ENCODE measurements around the gene ATG2A.

ATG2A gene

DNA sequence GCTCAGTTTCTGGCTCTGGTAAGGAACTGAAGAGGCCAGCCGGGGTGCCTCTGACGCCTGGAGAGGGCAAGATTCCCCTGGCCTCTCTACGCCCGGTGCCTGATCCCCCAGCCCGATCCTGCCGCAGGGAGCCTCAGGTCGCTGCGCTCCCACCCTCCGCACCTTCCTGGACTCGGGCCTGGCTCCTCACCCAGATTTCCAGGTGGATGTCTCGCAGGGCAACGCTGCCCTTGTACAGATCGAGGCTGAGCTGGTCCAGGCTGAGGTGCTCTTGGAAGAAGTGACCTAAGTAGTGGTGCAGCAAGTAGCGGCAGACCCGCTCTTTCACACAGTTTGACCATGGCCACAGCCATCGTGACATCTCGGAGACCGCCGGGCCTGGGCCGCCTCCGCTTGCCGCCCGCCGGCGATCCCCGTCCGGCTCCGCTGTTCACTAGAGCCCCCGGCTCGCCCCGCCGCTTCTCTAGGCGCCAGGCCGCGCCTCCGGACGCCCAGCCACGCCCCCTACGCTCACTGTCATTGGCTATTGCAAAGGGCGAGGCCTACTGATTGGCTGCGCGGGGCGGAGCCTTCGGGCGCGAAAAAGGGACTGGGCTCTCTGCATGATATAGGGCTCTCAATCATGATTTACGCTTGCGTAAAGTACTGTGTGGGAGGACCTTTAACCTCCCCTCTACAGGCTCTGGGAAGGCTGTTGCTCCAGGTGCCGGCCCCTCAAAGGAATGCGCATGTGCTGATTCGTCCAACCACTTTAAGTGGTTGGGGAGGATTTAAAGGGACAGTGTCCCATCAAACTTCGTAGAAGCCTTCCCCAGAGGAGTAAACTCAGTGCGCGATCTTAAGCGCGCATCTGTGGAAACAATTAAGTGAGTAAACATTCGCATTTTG lies at the start of gene ATG2A:
ATG2A (minus strand) TSS at position 435 of the 888 bp plus-strand sequence; CDS start at position 361, 74 bp downstream.
- DNase-seq, result peak; percentile 97

DNA sequence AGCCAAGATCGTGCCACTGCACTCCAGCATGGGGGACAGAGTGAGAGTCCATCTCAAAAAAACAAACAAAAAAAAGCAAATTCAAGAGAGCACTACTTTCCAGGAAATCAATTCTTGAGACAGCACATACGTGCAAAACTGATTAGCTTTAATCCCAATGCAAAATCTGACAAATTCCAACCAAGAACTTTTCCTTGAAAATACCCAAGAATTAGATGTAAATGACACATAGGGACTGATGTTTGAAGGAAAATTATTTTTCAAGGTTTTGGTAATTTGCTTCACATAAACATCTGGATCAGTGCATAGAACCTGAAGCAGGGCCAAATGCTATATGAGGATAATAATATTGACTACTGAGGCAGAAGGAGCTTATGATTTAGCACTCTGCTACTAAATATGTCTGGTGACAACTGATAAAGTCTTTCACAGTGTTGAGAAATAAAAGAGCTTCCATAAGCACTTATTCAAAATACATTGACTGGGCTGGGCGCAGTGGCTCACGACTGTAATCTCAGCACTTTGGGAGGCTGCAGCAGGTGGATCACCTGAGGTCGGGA lies 46.1 kb upstream of the ATG2A start:
- no peak for DNase-seq

DNA sequence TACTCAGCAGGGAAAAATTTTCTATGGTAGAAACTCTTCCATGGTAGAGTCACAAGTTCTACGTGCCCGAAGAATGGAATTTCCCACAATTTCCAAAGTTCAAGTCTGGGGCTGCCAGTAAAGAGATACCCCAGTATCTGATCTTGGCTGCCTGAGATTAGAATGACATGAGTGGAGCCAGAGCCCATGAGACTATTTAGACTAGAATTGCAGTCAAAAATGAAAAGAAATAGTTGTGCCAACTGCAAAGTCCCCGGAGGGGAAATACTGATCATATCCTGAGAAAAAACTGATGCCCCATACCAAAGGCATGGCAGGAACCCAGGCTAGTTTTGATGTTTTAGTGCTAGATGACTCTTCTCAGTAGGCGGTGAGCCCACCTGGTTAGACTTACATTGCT lies 43.7 kb upstream of the ATG2A start:
- no peak for DNase-seq

DNA sequence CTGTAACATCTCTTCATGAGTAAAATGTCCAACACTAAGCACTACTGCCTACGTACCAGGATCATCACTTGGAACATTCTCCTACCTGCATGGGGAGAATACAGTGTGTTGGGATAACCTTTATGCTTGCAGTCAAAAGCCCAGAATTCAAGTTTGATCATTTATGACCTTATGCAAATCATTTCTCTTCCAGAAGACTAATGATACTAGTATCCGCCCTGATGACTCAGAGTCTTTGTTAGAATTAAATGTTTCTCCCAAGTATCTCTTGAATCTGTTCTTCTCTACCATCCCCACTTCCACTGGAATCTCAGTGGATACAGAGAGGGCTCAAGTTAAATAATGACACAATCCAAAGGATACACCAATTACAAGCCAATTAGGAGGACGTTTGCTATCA lies 42.5 kb upstream of the ATG2A start:
- no peak for DNase-seq

DNA sequence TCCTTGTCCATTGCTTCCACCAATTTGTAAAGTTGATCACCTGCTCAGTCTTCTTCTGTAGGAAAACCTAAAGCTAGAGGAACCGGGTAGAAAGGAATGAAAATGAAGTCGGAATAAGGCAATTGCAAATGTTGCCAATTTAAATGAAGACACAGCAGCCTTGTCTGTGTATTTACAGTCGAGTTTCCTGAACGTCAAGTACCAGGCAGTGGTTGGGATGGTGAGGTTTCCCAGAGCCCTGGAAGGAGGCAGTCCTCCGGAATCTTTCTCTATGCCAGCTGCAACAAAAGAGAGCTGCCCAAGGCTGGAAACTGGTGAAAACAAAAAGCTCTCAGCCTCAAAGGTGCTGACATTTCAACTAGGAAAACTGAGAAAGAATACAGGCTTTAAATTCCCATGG lies 37.2 kb upstream of the ATG2A start:
- no peak for DNase-seq

DNA sequence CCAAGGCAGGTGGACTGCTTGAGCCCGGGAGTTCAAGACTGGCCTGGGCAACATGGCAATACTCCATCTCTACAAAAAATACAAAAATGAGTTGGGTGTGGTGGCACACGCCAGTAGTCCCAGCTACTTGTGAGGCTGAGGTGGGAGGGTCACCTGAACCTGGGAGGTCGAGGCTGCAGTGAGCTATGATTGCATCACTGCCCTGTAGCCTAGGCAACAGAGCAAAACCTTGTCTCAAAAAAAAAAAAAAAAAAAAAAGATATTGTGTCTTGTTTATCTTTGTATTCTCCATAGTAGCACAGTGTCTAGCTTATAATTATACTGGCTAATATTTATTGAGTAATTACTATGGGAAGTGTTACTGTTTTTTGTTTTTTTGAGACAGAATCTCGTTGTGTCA lies 34.5 kb upstream of the ATG2A start:
- no peak for DNase-seq

DNA sequence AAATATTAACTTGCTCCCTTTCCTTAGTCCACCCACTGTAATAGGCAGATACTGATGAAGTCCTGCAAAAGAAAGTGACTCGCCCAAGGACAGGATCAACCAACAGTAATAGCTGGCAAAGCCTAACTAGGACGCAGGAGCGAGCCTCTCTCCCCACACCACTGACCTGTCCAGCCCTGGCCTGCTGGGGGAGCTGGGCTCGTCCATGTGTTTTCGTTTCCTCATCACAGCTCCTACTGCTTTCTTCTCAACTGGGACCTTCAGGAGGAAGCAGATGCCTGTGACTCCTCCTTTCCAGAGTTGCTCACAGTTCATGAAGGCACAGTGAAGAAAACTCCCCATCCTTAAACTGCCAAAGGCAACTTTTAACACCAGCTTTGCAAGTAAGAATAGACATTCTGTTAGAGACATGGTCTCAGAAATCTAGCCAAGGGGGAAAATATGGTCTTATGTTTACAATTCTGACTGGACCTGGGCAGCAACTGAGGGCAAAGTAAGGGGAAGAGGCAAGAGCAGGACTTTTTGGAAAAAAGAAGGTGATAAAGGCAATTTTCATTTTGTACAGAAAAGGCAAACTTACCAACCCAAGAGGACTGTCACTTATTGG lies 30.3 kb upstream of the ATG2A start:
- no peak for DNase-seq

DNA sequence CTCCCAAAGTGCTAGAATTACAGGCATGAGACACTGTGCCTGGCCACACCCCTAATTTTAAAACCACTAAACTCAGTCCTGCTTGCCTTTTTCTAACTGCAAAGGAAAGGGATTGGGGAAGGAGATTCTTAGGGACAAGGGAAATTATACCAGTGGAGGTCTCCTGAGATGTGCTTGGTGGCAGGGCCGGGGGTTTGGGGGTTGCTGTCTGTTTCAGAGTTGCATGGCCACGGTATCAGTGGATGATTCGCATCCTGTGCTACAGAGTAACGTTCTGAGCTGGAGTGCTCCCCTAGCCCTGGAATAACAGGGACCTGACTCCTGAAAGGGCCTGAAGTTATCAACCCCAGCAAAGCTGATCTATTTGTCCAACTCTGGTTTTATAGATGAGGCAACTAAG lies 19.5 kb upstream of the ATG2A start:
- DNase-seq, result no peak

DNA sequence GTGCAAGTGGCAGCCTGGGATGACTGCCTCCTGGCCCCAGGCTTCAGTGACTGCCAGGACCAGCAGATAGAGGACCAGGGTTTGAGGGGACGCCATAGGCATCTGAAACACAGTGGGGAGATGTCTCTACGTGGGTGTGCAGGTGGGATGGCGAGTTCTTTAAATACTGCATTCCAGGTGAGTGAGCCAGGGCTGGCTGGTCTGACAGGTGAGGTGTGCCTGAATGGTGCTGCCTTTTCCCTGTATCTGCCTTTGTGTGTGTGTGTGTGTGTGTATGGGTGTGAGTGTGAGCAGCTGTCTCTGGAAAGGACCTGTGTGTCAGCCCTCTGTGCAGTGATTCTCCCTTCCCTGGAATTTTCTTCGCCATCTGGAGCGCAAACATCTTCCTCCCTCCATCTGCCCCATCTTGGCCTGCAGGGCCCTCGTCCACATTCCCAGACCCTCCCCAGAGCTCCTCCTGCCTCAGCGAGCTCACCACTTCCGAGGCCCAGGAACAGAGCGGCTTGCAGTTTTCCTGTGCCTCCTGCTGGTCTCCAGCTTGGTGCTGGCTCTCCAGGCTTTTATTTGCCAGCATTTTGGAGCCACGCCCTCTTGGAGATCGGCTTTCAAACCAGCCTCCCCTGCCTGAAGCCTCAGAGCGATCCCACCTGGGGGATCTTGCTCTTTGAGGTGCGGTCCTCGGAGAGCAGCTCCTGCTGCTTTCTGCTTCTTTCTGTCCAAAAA lies 18.5 kb upstream of the ATG2A start, which contains the start of gene GPHA2:
GPHA2 (minus strand) TSS at position 535 of the 723 bp plus-strand sequence; CDS start at position 102, 433 bp downstream.
- DNase-seq, result no peak

DNA sequence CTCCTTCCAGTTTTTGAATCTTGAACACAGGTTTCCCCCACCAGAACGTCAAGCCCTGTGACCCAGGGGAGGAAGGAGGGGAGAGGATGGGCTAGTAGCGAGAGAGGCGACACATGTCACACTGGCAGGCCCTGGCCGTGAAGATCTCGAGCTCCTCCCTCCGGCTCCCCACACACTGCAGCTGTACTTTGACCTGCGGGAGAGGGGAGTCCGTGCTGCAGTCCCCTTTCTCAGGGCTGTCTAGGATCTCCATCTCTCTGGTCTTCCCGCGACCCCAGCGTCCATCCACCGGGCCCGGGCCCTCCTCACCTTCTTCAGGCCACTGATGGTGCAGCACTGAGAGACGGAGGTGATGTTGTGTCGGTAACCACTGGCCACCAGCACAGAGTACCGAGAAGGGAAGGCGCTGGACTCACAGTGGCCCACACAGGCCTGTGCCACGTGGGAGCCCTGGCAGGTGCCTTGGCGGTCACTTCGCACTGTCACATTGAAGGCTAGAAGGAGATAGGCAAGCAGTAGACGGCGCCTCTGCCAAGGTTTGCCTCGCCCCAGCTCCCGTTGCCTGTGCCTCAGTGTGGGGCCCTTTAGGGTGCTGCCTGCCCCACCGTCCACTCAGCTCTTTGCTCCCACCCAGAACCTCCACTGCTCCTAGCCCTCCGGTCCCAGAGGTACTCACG lies 17.8 kb upstream of the ATG2A start:
- no peak for DNase-seq

DNA sequence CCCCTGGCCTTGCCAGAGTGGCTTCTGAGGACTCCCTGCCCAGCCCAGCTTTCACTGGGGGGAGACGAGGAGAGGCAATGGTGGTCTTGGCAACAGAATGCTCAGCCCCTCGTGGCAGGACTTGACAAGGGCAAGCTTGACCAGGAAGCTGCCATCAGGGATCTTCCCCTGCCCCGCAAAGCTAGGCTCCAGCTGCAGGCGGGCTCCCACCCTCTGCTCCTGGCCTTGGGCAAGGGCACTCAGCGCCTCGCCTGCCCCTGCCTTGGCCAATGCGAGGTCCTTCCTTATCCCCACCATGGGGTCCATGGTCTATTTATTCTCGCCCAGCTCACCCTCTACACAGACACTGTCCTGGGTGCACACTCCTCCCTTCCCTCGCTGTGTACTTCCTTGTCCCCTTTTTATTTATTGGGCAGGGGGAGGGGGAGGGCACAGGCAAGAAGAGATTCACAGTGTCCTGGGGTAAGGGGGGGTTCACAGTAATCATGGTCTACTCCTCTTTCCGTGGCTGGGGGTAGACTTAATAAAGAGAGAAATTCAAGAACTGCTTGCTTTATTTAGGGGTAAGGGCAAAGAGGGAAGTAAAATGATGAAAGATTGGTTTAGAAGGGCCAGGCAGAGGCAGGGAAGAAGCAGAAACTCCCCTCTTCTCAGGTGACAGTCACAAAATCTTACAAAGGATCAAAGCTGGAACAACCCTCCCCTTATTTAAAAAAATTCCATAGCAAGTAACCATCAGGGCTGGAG lies 17.1 kb upstream of the ATG2A start:
- no peak for DNase-seq

DNA sequence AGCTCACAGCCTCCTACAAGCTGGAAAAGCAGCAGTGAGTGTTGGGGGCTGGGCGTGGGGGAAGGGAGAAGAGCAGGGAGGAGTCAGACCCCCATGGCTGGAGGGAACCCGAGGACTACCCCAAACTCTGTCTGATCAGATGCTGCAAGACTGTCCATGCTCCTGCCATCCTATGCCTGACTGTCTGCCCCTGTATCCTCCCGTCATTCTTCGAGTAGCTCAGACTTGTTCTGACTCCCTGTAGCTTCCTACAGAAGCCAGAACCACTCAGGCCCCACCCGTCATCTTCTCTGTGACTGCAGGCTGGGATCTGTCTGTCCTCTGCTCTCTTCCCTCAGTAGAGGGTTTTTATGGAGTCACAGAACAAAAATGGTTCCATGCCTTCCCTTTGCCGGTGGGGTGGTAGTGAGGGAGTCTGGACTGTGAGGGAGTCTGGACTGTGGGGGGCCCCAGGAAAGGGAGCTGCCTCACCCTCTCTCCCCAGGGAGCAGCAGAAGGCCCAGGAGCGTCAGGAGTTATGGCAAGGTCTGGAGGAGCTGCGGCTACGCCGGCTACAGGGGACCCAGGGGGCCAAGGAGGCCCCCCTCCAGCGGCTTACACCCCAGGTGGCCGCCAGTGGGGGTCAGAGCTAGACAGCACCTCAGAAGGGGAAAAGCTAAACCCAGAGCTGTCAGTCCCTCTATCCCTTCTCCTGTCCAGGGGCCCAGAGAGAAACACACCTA lies 16.4 kb upstream of the ATG2A start:
- DNase-seq, result no peak

DNA sequence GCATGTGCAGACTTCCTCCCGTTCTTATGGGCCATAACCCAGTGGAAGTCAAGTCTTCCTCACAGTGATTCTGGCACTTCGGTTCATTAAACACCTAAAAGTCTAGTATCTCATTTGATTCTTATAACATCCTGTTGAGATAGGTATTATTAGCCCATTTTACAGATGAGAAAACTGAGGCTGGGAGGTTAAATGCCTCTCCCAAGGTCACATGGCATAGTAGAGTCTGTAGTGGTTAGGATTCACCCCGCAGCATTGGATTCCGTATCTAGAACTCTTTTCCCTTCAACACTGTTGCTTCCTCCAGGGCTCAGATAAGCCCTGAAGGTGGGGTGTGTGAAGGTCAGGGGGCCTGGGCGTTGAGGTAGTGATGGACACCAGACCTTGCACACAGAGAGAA lies 15.3 kb upstream of the ATG2A start:
- no peak for DNase-seq

DNA sequence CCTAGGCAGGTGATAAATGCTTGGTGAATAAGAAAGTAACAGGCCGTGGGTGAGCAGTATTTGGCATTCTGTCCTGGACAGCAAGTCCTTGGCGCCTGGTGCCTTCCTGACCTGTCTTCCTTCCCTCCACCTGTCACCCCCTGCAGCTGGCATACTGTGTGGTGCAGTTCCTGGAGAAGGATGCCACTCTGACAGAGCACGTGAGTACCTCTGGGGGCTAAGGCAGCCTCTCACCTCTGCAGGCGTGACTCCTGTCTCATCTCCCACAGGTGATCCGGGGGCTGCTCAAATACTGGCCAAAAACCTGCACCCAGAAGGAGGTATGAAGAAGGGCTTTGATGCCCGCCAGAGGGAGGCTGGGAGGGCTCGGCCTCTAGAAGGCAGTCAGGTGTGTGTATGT lies 14.3 kb upstream of the ATG2A start:
- no peak for DNase-seq

DNA sequence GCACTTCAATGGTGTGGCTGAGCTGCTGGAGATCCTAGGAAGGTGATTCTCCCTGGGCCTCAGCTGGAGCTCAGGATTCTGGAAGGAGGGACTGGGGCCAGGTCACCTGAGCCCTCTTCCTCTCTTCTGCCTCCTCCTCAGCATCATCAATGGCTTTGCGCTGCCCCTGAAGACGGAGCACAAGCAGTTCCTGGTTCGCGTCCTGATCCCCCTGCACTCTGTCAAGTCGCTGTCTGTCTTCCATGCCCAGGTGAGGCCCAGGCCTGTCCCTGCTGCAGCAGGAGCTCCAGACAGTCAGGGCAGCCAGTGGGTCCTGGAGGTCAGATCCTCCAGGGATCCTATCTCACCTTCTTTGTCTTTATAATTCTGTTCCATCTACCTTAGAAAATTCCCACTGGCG lies 13.3 kb upstream of the ATG2A start:
- no peak for DNase-seq

DNA sequence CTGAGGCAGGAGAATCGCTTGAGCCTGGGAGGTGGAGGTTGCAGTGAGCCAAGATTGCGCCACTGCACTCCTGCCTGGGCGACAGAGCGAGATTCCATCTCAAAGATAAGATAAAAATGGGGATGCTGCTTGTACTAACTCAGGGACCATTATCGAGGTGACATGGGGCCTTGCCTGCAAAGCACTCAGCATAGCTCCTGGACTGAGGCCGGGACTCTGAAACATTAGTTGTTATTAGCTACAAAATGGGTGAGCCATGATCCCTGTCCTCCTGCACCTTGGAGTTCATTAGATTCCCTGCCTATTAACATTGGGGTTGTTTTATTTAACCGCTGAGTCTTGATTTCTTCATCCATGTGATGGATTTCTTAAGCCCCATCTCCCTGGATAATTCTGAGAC lies 12.6 kb upstream of the ATG2A start:
- DNase-seq, result no peak

DNA sequence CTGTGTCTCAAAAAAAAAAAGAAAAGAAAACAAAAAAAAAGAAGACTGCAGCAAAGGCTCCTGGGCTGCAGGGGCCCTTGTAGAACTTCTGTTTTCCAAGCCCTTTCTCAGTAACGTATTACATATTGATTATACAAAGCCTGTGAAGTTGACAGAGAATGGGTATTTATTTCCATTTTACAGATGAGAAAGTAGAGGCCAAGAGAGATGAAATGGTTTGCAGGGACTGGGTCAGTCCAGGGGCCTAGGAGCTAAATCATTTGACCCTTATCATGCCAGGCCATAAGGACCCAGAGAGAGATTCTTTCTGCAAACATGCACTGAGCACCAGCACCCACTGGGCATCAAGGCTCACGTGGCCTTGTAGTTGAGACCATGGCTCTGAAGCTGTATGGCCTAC lies 11.9 kb upstream of the ATG2A start:
- no peak for DNase-seq

DNA sequence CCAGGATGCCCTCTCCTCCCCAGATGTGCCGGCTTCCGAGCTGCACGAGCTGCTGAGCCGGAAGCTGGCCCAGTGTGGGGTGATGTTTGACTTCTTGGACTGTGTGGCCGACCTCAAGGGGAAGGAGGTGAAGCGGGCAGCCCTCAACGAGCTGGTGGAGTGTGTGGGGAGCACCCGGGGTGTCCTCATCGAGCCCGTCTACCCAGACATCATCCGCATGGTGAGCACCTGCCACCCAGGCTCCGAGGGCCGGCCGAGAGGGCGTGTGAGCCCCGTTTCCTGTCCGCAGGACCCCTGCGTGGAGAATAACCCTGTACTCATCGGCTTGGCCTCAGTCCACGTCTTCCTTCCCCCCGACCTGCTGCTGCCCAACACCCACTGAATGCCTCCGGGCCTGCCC lies 9.7 kb upstream of the ATG2A start:
- no peak for DNase-seq

DNA sequence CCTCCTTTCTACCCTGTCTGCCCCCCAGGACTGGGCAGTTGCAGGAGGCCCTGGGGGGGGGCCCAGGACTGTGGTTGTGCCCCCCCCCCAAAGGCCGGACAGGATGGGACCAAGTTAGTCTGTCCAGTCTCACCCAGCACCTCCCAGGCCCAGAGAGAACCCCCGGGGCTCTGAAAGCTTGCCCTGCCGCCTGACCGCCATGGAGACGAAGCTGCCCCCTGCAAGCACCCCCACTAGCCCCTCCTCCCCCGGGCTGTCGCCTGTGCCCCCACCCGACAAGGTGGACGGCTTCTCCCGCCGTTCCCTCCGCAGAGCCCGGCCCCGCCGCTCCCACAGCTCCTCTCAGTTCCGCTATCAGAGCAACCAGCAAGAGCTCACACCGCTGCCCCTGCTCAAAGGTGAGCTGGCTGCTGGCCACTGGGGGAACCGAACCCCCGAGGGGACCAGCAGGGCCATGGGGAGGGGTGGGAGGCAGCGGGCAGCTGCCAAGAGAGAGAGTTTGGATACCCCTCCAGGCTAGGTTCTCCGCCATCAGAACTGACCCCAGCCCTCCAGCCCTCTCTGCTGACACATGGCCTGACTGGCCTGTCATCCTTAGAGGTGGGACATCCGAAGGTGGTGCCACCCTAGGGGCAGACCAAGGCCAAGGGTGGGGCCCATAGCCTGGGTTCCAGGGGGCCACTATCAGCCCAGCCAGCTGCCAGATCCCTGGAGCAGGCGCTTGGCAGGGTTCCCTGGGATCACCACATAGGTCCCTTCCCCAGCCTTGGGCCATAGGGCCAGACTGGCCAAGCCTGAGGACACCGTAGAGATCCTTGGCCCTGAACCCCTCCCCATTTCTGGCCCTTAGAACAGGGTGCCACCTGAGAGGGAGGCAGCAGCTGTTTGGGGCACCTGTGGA lies 8.8 kb upstream of the ATG2A start:
- no peak for DNase-seq

DNA sequence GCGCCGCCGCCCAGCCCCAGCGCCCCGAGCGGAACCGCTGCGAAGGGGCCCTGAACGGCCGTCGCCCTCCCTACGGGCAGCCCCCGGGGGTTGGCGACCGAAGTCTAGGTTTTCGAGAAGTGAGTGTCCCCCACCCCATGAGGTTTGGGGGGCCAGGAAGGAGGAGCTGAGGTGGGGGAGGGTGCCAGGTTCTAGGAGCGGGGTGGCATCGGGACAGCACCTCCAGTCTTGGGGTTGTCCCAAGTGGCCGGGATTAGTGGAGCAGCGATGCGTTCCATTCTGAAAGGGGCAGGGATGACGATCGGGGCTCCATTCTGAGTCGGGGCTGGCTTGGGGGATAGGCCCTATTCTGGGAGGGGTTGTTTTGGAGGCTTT lies 7.9 kb upstream of the ATG2A start:
- no peak for DNase-seq
